Large intestine (tissue), 3 donors: ENCODE measurements around the gene PCBP3. TPM values are rescaled to one million over a fixed set of nuclear protein-coding genes. Genes with fewer than 3 reads are reported as not detected.

Experiments used
- DNase-seq, 2 donors: peaks; one replicate each; pipeline versions ENCODE4 v3.0.0 to v3.0.0-alpha.2; 2013
- H3K27ac ChIP-seq: one replicate; pipeline ENCODE4 v1.5.1; 2013; ENCODE audit warnings: low read length
- H3K27me3 ChIP-seq: 2 replicates; pipeline ENCODE4 v1.6.1; 2013; ENCODE audit warnings: low read length; ENCODE audit not compliant: control insufficient read depth, insufficient read depth
- H3K36me3 ChIP-seq: 2 replicates; pipeline ENCODE4 v1.6.1; 2013; ENCODE audit warnings: low read length; ENCODE audit not compliant: control insufficient read depth, insufficient read depth
- H3K4me1 ChIP-seq: one replicate; pipeline ENCODE4 v1.6.1; 2013; ENCODE audit warnings: low read length; ENCODE audit not compliant: control insufficient read depth, insufficient read depth
- H3K4me3 ChIP-seq: one replicate; pipeline ENCODE4 v1.5.1; 2013; ENCODE audit warnings: low read length
- H3K9me3 ChIP-seq: one replicate; pipeline ENCODE4 v1.6.1; 2013; ENCODE audit warnings: mild to moderate bottlenecking, low read depth, low read length, moderate library complexity; ENCODE audit not compliant: control insufficient read depth
- WGBS: methylation state at CpG from one replicate; pipeline ENCODE4 v1.1.5; 2013; ENCODE audit warnings: low lambda C conversion rate; ENCODE audit not compliant: insufficient coverage; 5-methylcytosine and 5-hydroxymethylcytosine counted together
- polyA plus RNA-seq: library from polyadenylated mRNA; unstranded; fragments of 120-200 nt; gene quantifications from one replicate; pipeline ENCODE4 v1.2.1, GENCODE V29; 2013

The PCBP3 gene
- polyA plus RNA-seq, 1 donor, result 7.4 TPM

GRCh38 chr21:45988366-45989347, 345.1 kb downstream of the PCBP3 start:
- Histone ChIP-seq H3K27me3 (no peaks in the 10 kb centered on the region), H3K4me1 (no peaks in the 10 kb centered on the region), H3K4me3 (no peak overlapping the region), H3K9me3 (no peaks in the 10 kb centered on the region), H3K27ac (no peak overlapping the region), H3K36me3 (peaks cover 83% of the 10 kb centered on the region)
- no peak for DNase-seq
- 90% methylated on average over 2 of the region's 36 CpGs for WGBS

GRCh38 chr21:45989355-45990048, 346.0 kb downstream of the PCBP3 start:
- DNase-seq, result no peak
- H3K36me3 ChIP-seq, result peaks cover 84% of the 10 kb centered on the region
- no peak overlapping the region for H3K27ac ChIP-seq
- H3K4me1 ChIP-seq, result peaks cover 2% of the 10 kb centered on the region
- H3K4me3 ChIP-seq, result no peak overlapping the region
- no peaks in the 10 kb centered on the region for H3K9me3 ChIP-seq
- WGBS, result no CpG with 5 or more reads among the region's 32 CpGs
- H3K27me3 ChIP-seq, result no peaks in the 10 kb centered on the region

GRCh38 chr21:45990049-45990711, 346.7 kb downstream of the PCBP3 start:
- no peak overlapping the region for H3K27ac ChIP-seq
- WGBS, result 92% methylated on average over 4 of the region's 30 CpGs
- no peak for DNase-seq
- H3K4me3 ChIP-seq, result no peak overlapping the region
- peaks cover 84% of the 10 kb centered on the region for H3K36me3 ChIP-seq
- H3K27me3 ChIP-seq, result no peaks in the 10 kb centered on the region
- H3K4me1 ChIP-seq, result peaks cover 7% of the 10 kb centered on the region
- no peaks in the 10 kb centered on the region for H3K9me3 ChIP-seq

- H3K4me3 ChIP-seq, result no peak overlapping the region
- H3K9me3 ChIP-seq, result no peaks in the 10 kb centered on the region
- peaks cover 76% of the 10 kb centered on the region for H3K36me3 ChIP-seq
- H3K27me3 ChIP-seq, result no peaks in the 10 kb centered on the region
- H3K27ac ChIP-seq, result no peak overlapping the region
- DNase-seq, result no peak
- WGBS, result 60% methylated on average over 2 of the region's 45 CpGs
- peaks cover 7% of the 10 kb centered on the region for H3K4me1 ChIP-seq
These were observed 347.4 kb downstream of the PCBP3 start for GRCh38 chr21:45990741-45991605.

- peaks cover 75% of the 10 kb centered on the region for H3K36me3 ChIP-seq
- H3K9me3 ChIP-seq, result no peaks in the 10 kb centered on the region
- no peak for DNase-seq
- H3K4me3 ChIP-seq, result no peak overlapping the region
- H3K27ac ChIP-seq, result no peak overlapping the region
- no CpG with 5 or more reads among the region's 18 CpGs for WGBS
- no peaks in the 10 kb centered on the region for H3K27me3 ChIP-seq
- peaks cover 7% of the 10 kb centered on the region for H3K4me1 ChIP-seq
These were observed 348.2 kb downstream of the PCBP3 start for GRCh38 chr21:45991606-45992300.

Other genes starting within 250 kb of the PCBP3 start
- gene COL18A1, start 238.6 kb upstream of the PCBP3 start, polyA plus RNA-seq, result 44.4 TPM
- 22.1 TPM for gene SLC19A1, start 101.3 kb upstream of the PCBP3 start, polyA plus RNA-seq